IMR-90 (cell line): ENCODE measurements around the gene NSUN6. TPM values are rescaled to one million over a fixed set of nuclear protein-coding genes. Genes with fewer than 3 reads are reported as not detected.
A peak's percentile ranks its signal among the peaks of the same experiment; 100 is the strongest.

Source experiments
- ATAC-seq: fragments of 200-7000 bp; cut with Tn5 transposase; 2 replicates; pipeline ENCODE4 v1.9.1; 2020; ENCODE audit warnings: low read depth, mild to moderate bottlenecking, moderate library complexity
- BruUV-seq: library from RNA; stranded (reverse); fragments of 400-500 nt; replicated peaks from 2 replicates; lab custom pipeline; 2021; lab: Mats Ljungman, UMichigan
- CTCF ChIA-PET: fragments of 300-600 bp; formaldehyde crosslinking; extraction: SDS; loops from one replicate; lab custom pipeline; 2021; ENCODE audit warnings: antibody characterized with exemption; lab: Yijun Ruan, JAX
- POLR2A ChIA-PET: fragments of 300-600 bp; sonication (Branson Sonifier 250); formaldehyde crosslinking; loops from one replicate; lab custom pipeline; 2022; ENCODE audit warnings: antibody characterized with exemption; ENCODE audit not compliant: unreplicated experiment; lab: Charles Lee
- DNase-seq: peaks from one replicate; pipeline ENCODE4 v3.0.0; 2013
- H2AFZ ChIP-seq: replicated peaks from 2 replicates; pipeline ENCODE3; 2013; ENCODE audit warnings: low read length, mild to moderate bottlenecking; ENCODE audit not compliant: poor library complexity
- H2AK5ac ChIP-seq: 2 replicates; pipeline ENCODE4 v1.6.1; 2013; ENCODE audit warnings: low read depth, low read length, inconsistent platforms
- H2AK9ac ChIP-seq: replicated peaks from 2 replicates; pipeline ENCODE3; 2013; ENCODE audit warnings: mild to moderate bottlenecking, low read depth, low read length, moderate library complexity; ENCODE audit not compliant: poor library complexity
- H2BK120ac ChIP-seq: 2 replicates; pipeline ENCODE4 v1.6.1; 2013; ENCODE audit warnings: low read depth, low read length, inconsistent platforms
- H2BK15ac ChIP-seq: 3 replicates; pipeline ENCODE4 v1.6.1; 2013; ENCODE audit warnings: low read depth, low read length, inconsistent platforms
- H2BK20ac ChIP-seq: 2 replicates; pipeline ENCODE4 v1.6.1; 2013; ENCODE audit warnings: low read depth, mild to moderate bottlenecking, inconsistent platforms, low read length, moderate library complexity
- H2BK5ac ChIP-seq: 2 replicates; pipeline ENCODE4 v1.6.1; 2013; ENCODE audit warnings: mild to moderate bottlenecking, low read depth, low read length, inconsistent platforms; ENCODE audit not compliant: poor library complexity, severe bottlenecking
- H3K14ac ChIP-seq: replicated peaks from 2 replicates; pipeline ENCODE4 v1.6.1; 2013; ENCODE audit warnings: low read depth, low read length, inconsistent platforms
- H3K18ac ChIP-seq: 2 replicates; pipeline ENCODE4 v1.6.1; 2013; ENCODE audit warnings: low read depth, low read length, control low read depth
- H3K23ac ChIP-seq: 2 replicates; pipeline ENCODE4 v1.6.1; 2013; ENCODE audit warnings: low read depth, low read length, inconsistent platforms
- H3K27ac ChIP-seq: 2 replicates; pipeline ENCODE4 v1.5.1; 2013; ENCODE audit warnings: mild to moderate bottlenecking, control low read depth, low read length; ENCODE audit not compliant: insufficient read depth
- H3K27me3 ChIP-seq: 2 replicates; pipeline ENCODE4 v1.6.1; 2013; ENCODE audit warnings: low read length; ENCODE audit not compliant: control insufficient read depth, insufficient read depth
- H3K36me3 ChIP-seq: 2 replicates; pipeline ENCODE4 v1.6.1; 2013; ENCODE audit warnings: low read length, mixed read lengths; ENCODE audit not compliant: control insufficient read depth, insufficient read depth
- H3K4ac ChIP-seq: 2 replicates; pipeline ENCODE4 v1.6.1; 2013; ENCODE audit warnings: low read depth, low read length, inconsistent platforms
- H3K4me1 ChIP-seq: 2 replicates; pipeline ENCODE4 v1.6.1; 2013; ENCODE audit warnings: low read length, mixed read lengths; ENCODE audit not compliant: control insufficient read depth, insufficient read depth
- H3K4me2 ChIP-seq: 2 replicates; pipeline ENCODE4 v1.6.1; 2013; ENCODE audit warnings: low read depth, mild to moderate bottlenecking, control low read depth, low read length, moderate library complexity
- H3K4me3 ChIP-seq: 2 replicates; pipeline ENCODE4 v1.5.1; 2013; ENCODE audit warnings: low read depth, mild to moderate bottlenecking, control low read depth, low read length, moderate library complexity; ENCODE audit not compliant: insufficient read depth
- H3K56ac ChIP-seq: 2 replicates; pipeline ENCODE4 v1.6.1; 2013; ENCODE audit warnings: low read length, inconsistent platforms; ENCODE audit not compliant: insufficient read depth; ENCODE audit errors: extremely low read depth
- H3K79me1 ChIP-seq, 2 experiments: 2 replicates each; pipeline ENCODE4 v1.6.1; 2013; ENCODE audit warnings: low read length in 2 of 2, inconsistent platforms in 1 of 2, low read depth in 1 of 2
- H3K9ac ChIP-seq: 2 replicates; pipeline ENCODE4 v1.6.1; 2013; ENCODE audit warnings: low read depth, low read length, control low read depth
- H3K9me1 ChIP-seq: 2 replicates; pipeline ENCODE4 v1.6.1; 2013; ENCODE audit warnings: low read length, inconsistent platforms; ENCODE audit not compliant: insufficient read depth
- H3K9me3 ChIP-seq: 2 replicates; pipeline ENCODE4 v1.6.1; 2013; ENCODE audit warnings: low read length; ENCODE audit not compliant: control insufficient read depth, insufficient read depth
- H4K20me1 ChIP-seq: 2 replicates; pipeline ENCODE4 v1.6.1; 2013; ENCODE audit warnings: low read length, inconsistent platforms; ENCODE audit not compliant: insufficient read depth
- H4K5ac ChIP-seq: 2 replicates; pipeline ENCODE4 v1.6.1; 2013; ENCODE audit warnings: mild to moderate bottlenecking, low read depth, low read length, control low read depth
- H4K8ac ChIP-seq, 2 experiments: 2 replicates each; pipeline ENCODE4 v1.6.1; 2013; ENCODE audit warnings: low read depth in 2 of 2, low read length in 2 of 2, control low read depth in 1 of 2, inconsistent platforms in 1 of 2
- H4K91ac ChIP-seq: 2 replicates; pipeline ENCODE4 v1.6.1; 2013; ENCODE audit warnings: low read depth, low read length, inconsistent platforms; ENCODE audit not compliant: insufficient read depth
- BHLHE40 ChIP-seq: fragments of 150-350 bp; IDR thresholded peaks from 2 replicates; pipeline ENCODE4 v1.6.1; 2016; ENCODE audit warnings: mild to moderate bottlenecking, low read depth, low read length
- CEBPB ChIP-seq: IDR thresholded peaks from 2 replicates; pipeline ENCODE4 v1.6.1; 2012; ENCODE audit warnings: low read depth, low read length, improper control_type of control experiment
- CHD1 ChIP-seq: IDR thresholded peaks from 2 replicates; pipeline ENCODE4 v1.6.1; 2012; ENCODE audit warnings: low read depth, low read length, improper control_type of control experiment
- CTCF ChIP-seq: conservative IDR thresholded peaks from 2 replicates; pipeline ENCODE4 v1.5.1; 2012; ENCODE audit warnings: mild to moderate bottlenecking, low read depth, low read length, improper control_type of control experiment
- FOS ChIP-seq: fragments of 150-350 bp; IDR thresholded peaks from 2 replicates; pipeline ENCODE4 v1.6.1; 2016; ENCODE audit warnings: low read depth, low read length
- MAFK ChIP-seq: IDR thresholded peaks from 2 replicates; pipeline ENCODE4 v1.6.1; 2012; ENCODE audit warnings: low read depth, low read length, improper control_type of control experiment
- MAZ ChIP-seq: IDR thresholded peaks from 2 replicates; pipeline ENCODE4 v1.6.1; 2012; ENCODE audit warnings: low read depth, mild to moderate bottlenecking, low read length, improper control_type of control experiment, moderate library complexity, borderline replicate concordance
- NFE2L2 ChIP-seq: fragments of 150-350 bp; IDR thresholded peaks from 2 replicates; pipeline ENCODE4 v1.6.1; 2016; ENCODE audit warnings: low read depth, mild to moderate bottlenecking, low read length
- POLR2A ChIP-seq: IDR thresholded peaks from 2 replicates; pipeline ENCODE4 v1.6.1; 2012; ENCODE audit warnings: mild to moderate bottlenecking, low read depth, low read length
- RAD21 ChIP-seq: IDR thresholded peaks from 2 replicates; pipeline ENCODE4 v1.6.1; 2012; ENCODE audit warnings: low read length, improper control_type of control experiment
- RFX5 ChIP-seq: IDR thresholded peaks from 2 replicates; pipeline ENCODE4 v1.8.0; 2012; ENCODE audit warnings: low read depth, mild to moderate bottlenecking, low read length, moderate library complexity
- SMC3 ChIP-seq: fragments of 150-350 bp; IDR thresholded peaks from 2 replicates; pipeline ENCODE4 v1.6.1; 2016; ENCODE audit warnings: low read depth, mild to moderate bottlenecking, antibody characterized with exemption, low read length, moderate library complexity
- WGBS, 2 experiments: methylation state at CpG; one replicate each; pipeline versions ENCODE4 v1.1.5 to v1.1.7; 2013; ENCODE audit warnings: missing lambda C conversion rate in 2 of 2; ENCODE audit not compliant: insufficient read length in 1 of 2; ENCODE audit errors: extremely low coverage in 2 of 2; 5-methylcytosine and 5-hydroxymethylcytosine counted together
- dilution Hi-C: fragments of 300-500 bp; cut with HindIII; formaldehyde crosslinking; loops from one replicate; pipeline ENCODE4 v1.14.3; 2018; ENCODE audit warnings: low sequenced_read_pairs; ENCODE audit not compliant: unreplicated experiment
- in situ Hi-C: fragments of 300-500 bp; cut with MboI; formaldehyde crosslinking; loops from 3 replicates; pipeline ENCODE4 v1.14.3; 2019; ENCODE audit warnings: low sequenced_read_pairs, inconsistent platforms, mixed read lengths
- intact Hi-C: fragments of 100-400 bp; cut with micrococcal nuclease; formaldehyde crosslinking; loops from 2 replicates; pipeline ENCODE4 v1.10.0; 2022
- polyA plus RNA-seq, 3 experiments: library from polyadenylated mRNA; depleted of rRNA; stranded (reverse); fragments of >200 nt; gene quantifications; 2 replicates each; pipeline ENCODE4 v1.2.3, GENCODE V29; 2012; ENCODE audit warnings: low replicate concordance in 1 of 3
- total RNA-seq: library from RNA; depleted of rRNA; stranded (reverse); fragments of >200 nt; gene quantifications from 2 replicates; pipeline ENCODE4 v1.2.3, GENCODE V29; 2012
- TF ChIP-seq, protein P1 (sequence below): fragments of 150-350 bp; IDR thresholded peaks from 2 replicates; pipeline ENCODE4 v1.6.1; 2017; ENCODE audit warnings: mild to moderate bottlenecking, antibody characterized with exemption, low read length, low read depth
- TF ChIP-seq, protein P2 (sequence below): fragments of 150-350 bp; IDR thresholded peaks from 2 replicates; pipeline ENCODE4 v1.6.1; 2016; ENCODE audit warnings: low read depth, mild to moderate bottlenecking, low read length, moderate library complexity, borderline replicate concordance

Gene NSUN6
- total and polyA plus RNA-seq, 2 of the 4 experiments (the other 2 are of a cell fraction), result 4.6 to 11.5 TPM

- no CpG with 5 or more reads among the region's 5 CpGs for WGBS, 2 experiments
Measured at GRCh38 chr10:18504161-18504560, 147.2 kb downstream of the NSUN6 start.

More at GRCh38 chr10:18504161-18504560, 147.2 kb downstream of the NSUN6 start:
- Histone ChIP-seq H3K4me2 (no peak overlapping the region), H3K27me3 (no peaks in the 10 kb centered on the region), H3K4ac (peak overlapping the region; percentile 40; the same call in 1 of the 2 replicates), H3K4me1 (peaks cover 3% of the 10 kb centered on the region; the same call in 1 of the 2 replicates), H2BK5ac (peak overlapping the region; percentile 22), H2AK9ac (no peak overlapping the region), H2BK120ac (peak overlapping the region; percentile 19; the same call in 1 of the 2 replicates), H2AK5ac (peak overlapping the region; percentile 17; the same call in 1 of the 2 replicates), H4K5ac (peak overlapping the region; percentile 39; the same call in 1 of the 2 replicates), H3K18ac (0 out of 2 replicates have a peak overlapping the region, but pooled peaks have one; percentile 48), H2AFZ (peak overlapping the region; percentile 8), H3K14ac (no peak overlapping the region), H2BK15ac (0 out of 3 replicates have a peak overlapping the region, but pooled peaks have one; percentile 58), H3K4me3 (no peak overlapping the region), H3K56ac (no peak overlapping the region), H3K9me3 (no peaks in the 10 kb centered on the region), H2BK20ac (peak overlapping the region; percentile 62), H3K36me3 (no peaks in the 10 kb centered on the region), H4K91ac (no peak overlapping the region), H3K9me1 (no peaks in the 10 kb centered on the region), H3K23ac (no peak overlapping the region), H4K8ac (no peak overlapping the region), H3K9ac (no peak overlapping the region), H3K79me1 (no peaks in the 10 kb centered on the region), H3K27ac (no peak overlapping the region), H4K20me1 (no peaks in the 10 kb centered on the region)
- CTCF ChIA-PET, result no interaction called here
- TF ChIP-seq, protein P1, sequence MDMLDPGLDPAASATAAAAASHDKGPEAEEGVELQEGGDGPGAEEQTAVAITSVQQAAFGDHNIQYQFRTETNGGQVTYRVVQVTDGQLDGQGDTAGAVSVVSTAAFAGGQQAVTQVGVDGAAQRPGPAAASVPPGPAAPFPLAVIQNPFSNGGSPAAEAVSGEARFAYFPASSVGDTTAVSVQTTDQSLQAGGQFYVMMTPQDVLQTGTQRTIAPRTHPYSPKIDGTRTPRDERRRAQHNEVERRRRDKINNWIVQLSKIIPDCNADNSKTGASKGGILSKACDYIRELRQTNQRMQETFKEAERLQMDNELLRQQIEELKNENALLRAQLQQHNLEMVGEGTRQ, result no peak
- no peak for TF ChIP-seq RAD21
- no peak for TF ChIP-seq CHD1
- TF ChIP-seq, protein P2, sequence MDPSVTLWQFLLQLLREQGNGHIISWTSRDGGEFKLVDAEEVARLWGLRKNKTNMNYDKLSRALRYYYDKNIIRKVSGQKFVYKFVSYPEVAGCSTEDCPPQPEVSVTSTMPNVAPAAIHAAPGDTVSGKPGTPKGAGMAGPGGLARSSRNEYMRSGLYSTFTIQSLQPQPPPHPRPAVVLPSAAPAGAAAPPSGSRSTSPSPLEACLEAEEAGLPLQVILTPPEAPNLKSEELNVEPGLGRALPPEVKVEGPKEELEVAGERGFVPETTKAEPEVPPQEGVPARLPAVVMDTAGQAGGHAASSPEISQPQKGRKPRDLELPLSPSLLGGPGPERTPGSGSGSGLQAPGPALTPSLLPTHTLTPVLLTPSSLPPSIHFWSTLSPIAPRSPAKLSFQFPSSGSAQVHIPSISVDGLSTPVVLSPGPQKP, result no peak
- TF ChIP-seq POLR2A, result no peak
- no peak for TF ChIP-seq RFX5
- TF ChIP-seq CTCF, result no peak
- TF ChIP-seq FOS, result no peak
- TF ChIP-seq BHLHE40, result no peak
- no peak for TF ChIP-seq MAFK
- no peak for TF ChIP-seq CEBPB
- TF ChIP-seq NFE2L2, result no peak
- TF ChIP-seq SMC3, result no peak
- no peak for TF ChIP-seq MAZ
- no TSS peak for BruUV-seq
- no peak for DNase-seq
- dilution Hi-C loops (no loop called here), intact Hi-C loops (no loop called here), in situ Hi-C loops (no loop called here)
- POLR2A ChIA-PET, result no interaction called here
- ATAC-seq, result no peak
